CD1c-positive myeloid dendritic cell (primary cell): ENCODE measurements around the gene BFSP2.

Experiments used
- DNase-seq: peaks from one replicate; pipeline ENCODE4 v3.0.0-alpha.2; 2016; ENCODE audit errors: extremely low spot score

The BFSP2 gene

GRCh38 chr3:133419151-133419909, 19.5 kb downstream of the BFSP2 start:
- no peak for DNase-seq

- no peak for DNase-seq
These were observed 25.3 kb downstream of the BFSP2 start for GRCh38 chr3:133424937-133425869.

- DNase-seq: no peak
These were observed 26.0 kb downstream of the BFSP2 start for GRCh38 chr3:133425898-133426297.

GRCh38 chr3:133426721-133427120, 26.9 kb downstream of the BFSP2 start:
- peak; percentile 55 for DNase-seq

- no peak for DNase-seq
These were observed 28.7 kb downstream of the BFSP2 start for GRCh38 chr3:133428552-133428951.

GRCh38 chr3:133429063-133429462, 29.2 kb downstream of the BFSP2 start:
- DNase-seq: no peak

- DNase-seq: no peak
These were observed 39.7 kb downstream of the BFSP2 start for GRCh38 chr3:133439563-133439962.

GRCh38 chr3:133440652-133441051, 40.8 kb downstream of the BFSP2 start:
- no peak for DNase-seq

- no peak for DNase-seq
These were observed 42.0 kb downstream of the BFSP2 start for GRCh38 chr3:133441867-133442270.

GRCh38 chr3:133442518-133442917, 42.7 kb downstream of the BFSP2 start:
- no peak for DNase-seq

GRCh38 chr3:133443649-133444422, 44.0 kb downstream of the BFSP2 start:
- no peak for DNase-seq

GRCh38 chr3:133444423-133444774, 44.5 kb downstream of the BFSP2 start:
- DNase-seq: no peak

- no peak for DNase-seq
These were observed 45.3 kb downstream of the BFSP2 start for GRCh38 chr3:133445108-133445507.

GRCh38 chr3:133447750-133448477, 48.1 kb downstream of the BFSP2 start:
- no peak for DNase-seq

- DNase-seq: peak; percentile 85
These were observed 48.7 kb downstream of the BFSP2 start for GRCh38 chr3:133448478-133449122.

- no peak for DNase-seq
These were observed 51.5 kb downstream of the BFSP2 start for GRCh38 chr3:133451309-133451708.

- no peak for DNase-seq
These were observed 52.9 kb downstream of the BFSP2 start for GRCh38 chr3:133452641-133453319.

- no peak for DNase-seq
These were observed 53.5 kb downstream of the BFSP2 start for GRCh38 chr3:133453383-133453782.

GRCh38 chr3:133455281-133455680, 55.4 kb downstream of the BFSP2 start:
- DNase-seq: no peak

GRCh38 chr3:133455960-133456359, 56.1 kb downstream of the BFSP2 start:
- no peak for DNase-seq
